Measurements from ENCODE around the gene TMEM151B.

DNA sequence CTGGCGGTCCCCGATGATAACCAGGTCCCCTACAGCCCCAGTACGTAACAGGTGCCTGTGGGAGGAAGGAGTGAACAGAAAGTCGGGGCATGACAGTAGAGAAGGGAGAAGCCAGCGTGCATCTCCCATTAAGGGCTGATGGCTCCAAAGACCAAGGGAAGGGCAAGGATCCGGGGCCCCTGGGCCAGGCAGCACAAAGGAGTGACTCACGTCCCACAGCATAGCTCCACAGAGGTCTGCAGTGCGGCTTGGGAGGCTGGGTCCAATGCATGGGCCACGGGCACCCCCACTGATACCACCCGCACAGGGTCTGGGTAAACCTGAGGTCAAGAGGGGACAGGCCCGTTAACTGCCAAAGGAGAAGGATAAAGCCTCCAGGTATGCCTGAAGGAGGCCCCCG, 32.6 kb downstream of the TMEM151B start:
- TF ChIP-seq, protein P1, sequence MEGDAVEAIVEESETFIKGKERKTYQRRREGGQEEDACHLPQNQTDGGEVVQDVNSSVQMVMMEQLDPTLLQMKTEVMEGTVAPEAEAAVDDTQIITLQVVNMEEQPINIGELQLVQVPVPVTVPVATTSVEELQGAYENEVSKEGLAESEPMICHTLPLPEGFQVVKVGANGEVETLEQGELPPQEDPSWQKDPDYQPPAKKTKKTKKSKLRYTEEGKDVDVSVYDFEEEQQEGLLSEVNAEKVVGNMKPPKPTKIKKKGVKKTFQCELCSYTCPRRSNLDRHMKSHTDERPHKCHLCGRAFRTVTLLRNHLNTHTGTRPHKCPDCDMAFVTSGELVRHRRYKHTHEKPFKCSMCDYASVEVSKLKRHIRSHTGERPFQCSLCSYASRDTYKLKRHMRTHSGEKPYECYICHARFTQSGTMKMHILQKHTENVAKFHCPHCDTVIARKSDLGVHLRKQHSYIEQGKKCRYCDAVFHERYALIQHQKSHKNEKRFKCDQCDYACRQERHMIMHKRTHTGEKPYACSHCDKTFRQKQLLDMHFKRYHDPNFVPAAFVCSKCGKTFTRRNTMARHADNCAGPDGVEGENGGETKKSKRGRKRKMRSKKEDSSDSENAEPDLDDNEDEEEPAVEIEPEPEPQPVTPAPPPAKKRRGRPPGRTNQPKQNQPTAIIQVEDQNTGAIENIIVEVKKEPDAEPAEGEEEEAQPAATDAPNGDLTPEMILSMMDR (IDR thresholded peaks at IDR 0.05; ENCODE audit: poor library complexity, severe bottlenecking), result no peak
- TF ChIP-seq EZH2 (IDR thresholded peaks at IDR 0.05; ENCODE audit: borderline replicate concordance, insufficient read depth, low read length, poor library complexity, severe bottlenecking), result no peak
- TF ChIP-seq POLR2AphosphoS5 (IDR thresholded peaks at IDR 0.05), result no peak
- no peak for TF ChIP-seq EP300 (conservative IDR thresholded peaks at IDR 0.05; ENCODE audit: poor library complexity, severe bottlenecking)
- TF ChIP-seq, protein P2, sequence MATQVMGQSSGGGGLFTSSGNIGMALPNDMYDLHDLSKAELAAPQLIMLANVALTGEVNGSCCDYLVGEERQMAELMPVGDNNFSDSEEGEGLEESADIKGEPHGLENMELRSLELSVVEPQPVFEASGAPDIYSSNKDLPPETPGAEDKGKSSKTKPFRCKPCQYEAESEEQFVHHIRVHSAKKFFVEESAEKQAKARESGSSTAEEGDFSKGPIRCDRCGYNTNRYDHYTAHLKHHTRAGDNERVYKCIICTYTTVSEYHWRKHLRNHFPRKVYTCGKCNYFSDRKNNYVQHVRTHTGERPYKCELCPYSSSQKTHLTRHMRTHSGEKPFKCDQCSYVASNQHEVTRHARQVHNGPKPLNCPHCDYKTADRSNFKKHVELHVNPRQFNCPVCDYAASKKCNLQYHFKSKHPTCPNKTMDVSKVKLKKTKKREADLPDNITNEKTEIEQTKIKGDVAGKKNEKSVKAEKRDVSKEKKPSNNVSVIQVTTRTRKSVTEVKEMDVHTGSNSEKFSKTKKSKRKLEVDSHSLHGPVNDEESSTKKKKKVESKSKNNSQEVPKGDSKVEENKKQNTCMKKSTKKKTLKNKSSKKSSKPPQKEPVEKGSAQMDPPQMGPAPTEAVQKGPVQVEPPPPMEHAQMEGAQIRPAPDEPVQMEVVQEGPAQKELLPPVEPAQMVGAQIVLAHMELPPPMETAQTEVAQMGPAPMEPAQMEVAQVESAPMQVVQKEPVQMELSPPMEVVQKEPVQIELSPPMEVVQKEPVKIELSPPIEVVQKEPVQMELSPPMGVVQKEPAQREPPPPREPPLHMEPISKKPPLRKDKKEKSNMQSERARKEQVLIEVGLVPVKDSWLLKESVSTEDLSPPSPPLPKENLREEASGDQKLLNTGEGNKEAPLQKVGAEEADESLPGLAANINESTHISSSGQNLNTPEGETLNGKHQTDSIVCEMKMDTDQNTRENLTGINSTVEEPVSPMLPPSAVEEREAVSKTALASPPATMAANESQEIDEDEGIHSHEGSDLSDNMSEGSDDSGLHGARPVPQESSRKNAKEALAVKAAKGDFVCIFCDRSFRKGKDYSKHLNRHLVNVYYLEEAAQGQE (IDR thresholded peaks at IDR 0.05; ENCODE audit: borderline replicate concordance), result no peak
- TF ChIP-seq MXI1 (conservative IDR thresholded peaks at IDR 0.05; ENCODE audit: poor library complexity, severe bottlenecking), result no peak
